Measurements from ENCODE around the gene SSC4D.
"Not testable (repeated sequence)": the region's sequence is repeated elsewhere in the genome, so short reads cannot be mapped to it uniquely, and the experiment has no call there.

Gene SSC4D

DNA sequence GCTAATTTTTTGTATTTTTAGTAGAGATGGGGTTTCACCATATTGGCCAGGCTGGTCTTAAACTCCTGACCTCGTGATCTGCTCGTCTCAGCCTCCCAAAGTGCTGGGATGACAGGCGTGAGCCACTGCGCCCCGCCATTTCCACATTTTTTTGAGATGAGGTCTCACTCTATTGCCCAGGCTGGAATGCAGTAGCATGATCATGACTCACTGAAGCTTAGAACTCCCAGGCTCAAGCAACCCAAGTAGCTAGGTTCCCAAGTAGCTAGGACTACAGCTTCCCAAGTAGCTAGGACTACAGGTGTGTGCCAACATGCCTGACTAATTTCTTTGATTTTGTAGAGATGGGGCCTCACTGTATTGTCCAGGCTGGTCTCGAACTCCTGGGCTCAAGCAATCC is 11.6 kb upstream of the SSC4D start:
- not testable (repeated sequence) for DNase-seq (ENCODE audit: low spot score)

DNA sequence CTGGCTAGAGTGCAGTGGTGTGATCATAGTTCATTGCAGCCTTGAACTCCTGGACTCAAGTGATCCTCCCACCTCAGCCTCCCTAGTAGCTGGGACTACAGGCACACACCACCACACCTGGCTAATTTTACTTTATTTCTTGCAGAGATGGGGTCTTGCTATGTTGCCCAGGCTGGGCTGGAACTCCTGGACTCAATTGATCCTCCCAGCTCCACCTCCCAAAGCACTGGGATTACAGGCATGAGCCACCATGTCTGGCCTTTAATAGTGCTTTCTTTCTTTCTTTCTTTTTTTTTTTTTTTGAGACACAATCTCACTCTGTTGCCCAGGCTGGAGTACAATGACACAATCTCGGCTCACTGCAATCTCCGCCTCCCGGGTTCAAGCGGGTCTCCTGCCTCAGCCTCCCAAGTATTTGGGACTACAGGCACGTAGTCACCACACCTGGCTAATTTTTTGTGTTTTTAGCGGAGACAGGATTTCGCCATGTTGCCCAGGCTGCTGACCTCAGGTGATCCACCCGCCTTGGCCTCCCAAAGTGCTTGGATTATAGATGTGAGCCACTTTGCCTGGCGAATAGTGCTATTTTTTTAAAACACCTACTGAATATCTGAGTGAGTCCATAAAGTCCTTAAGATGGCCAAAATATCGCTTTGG is 8.3 kb upstream of the SSC4D start:
- not testable (repeated sequence) for DNase-seq (ENCODE audit: low spot score)

- DNase-seq (ENCODE audit: low spot score) = no peak
Measured at GRCh38 chr7:76412249-76412648, 2.8 kb upstream of the SSC4D start.

- no peak for DNase-seq (ENCODE audit: low spot score)
Measured at GRCh38 chr7:76411626-76412025, 2.1 kb upstream of the SSC4D start.

DNA sequence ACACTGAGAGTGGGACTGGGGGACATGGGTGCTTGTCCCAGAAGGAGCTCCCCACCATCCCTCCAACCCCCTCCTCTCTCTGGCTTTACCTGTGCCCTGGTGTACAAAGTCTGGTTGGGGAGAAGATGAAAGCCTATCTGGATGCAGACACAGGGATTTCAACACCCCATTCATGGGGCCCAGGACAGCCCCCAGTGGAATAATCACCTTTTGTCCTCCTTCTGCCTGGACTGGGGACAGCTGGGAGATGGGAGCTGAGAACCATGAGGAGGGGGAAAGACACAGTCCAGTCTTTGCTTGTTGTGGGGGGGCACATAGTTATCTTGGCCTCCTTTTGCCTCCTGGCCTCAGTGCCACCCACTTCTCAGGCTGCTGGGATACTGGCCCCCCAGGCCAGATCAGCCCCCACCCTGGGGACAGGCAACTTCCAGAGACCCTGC is 1.4 kb downstream of the SSC4D start:
- no peak for DNase-seq (ENCODE audit: low spot score)

DNA sequence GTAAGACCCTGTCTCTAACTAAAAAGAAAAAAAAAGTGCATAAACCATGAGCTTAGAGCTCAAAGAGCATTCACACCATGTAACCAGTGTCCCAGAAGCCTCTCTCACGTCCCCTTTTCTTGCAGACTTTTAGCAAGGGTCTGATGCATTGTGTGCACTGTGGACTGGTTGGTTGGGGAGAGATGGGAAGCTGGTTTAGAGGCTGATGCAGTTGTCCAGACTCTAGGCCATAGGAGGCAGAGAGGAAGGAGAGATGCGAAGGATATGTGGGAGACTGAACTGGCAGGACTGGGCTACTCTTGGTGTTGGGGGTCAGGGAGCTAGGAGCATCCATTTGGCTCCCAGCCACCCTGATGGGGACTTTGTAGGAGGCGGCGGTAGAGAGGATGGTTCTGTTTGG is 1.8 kb downstream of the SSC4D start:
- DNase-seq (ENCODE audit: low spot score) = no peak

DNA sequence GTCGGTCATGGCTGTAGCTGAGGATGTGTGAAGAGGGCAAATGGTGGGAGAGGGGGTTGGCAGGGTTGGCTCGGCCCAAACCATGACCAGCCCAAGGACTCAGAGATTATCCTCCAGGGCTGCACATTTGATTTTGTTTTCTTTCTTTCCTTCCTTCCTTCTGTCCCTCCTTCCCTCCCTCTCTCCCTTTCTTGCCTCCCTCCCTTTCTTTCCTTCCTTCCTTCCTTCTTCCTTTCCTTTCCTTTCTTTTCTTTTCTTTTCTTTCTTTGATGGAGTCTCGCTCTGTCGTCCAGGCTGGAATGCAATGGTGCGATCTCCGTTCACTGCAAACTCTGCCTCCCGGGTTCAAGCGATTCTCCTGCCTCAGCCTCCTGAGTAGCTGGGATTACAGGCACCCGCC is 3.8 kb downstream of the SSC4D start:
- no peak for DNase-seq (ENCODE audit: low spot score)

DNA sequence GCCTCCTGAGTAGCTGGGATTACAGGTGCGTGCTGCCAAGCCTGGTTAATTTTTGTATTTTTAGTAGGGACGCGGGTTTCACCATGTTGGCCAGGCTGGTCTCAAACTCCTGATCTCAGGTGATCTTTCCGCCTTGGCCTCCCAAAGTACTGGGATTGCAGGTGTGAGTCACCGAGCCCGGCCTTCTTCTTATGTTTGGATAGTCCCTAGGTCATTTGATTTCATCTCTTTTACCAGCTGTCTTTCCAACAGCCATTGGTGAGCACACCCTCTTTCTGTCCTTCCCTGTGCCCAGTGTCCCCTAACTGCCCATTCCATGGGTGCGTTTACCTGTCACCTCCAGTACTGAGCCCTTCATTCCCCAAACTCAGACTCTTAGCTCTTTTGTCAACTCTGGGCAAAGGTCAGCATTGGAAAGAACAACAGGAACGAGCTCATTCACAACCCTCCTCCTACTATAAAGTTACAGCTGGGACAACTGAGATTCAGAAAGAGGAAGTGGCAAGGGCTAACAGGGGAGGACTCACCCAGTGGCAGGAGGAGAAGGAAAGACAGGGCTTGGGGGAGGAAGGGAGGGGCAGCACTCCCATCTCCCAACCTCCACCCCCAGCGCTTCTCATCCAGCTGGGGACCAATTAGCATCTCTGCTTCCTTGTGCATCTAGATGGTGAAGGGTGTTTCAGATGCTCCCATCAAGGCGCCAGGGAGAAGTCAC is 5.6 kb downstream of the SSC4D start:
- DNase-seq (ENCODE audit: low spot score) = no peak

- DNase-seq (ENCODE audit: low spot score) = not testable (repeated sequence)
Measured at GRCh38 chr7:76403097-76403496, 6.4 kb downstream of the SSC4D start.

- no peak for DNase-seq (ENCODE audit: low spot score)
Measured at GRCh38 chr7:76400248-76400647, 9.2 kb downstream of the SSC4D start.

- peak; percentile 88 for DNase-seq (ENCODE audit: low spot score)
Measured at GRCh38 chr7:76397409-76398183, 11.9 kb downstream of the SSC4D start.

DNA sequence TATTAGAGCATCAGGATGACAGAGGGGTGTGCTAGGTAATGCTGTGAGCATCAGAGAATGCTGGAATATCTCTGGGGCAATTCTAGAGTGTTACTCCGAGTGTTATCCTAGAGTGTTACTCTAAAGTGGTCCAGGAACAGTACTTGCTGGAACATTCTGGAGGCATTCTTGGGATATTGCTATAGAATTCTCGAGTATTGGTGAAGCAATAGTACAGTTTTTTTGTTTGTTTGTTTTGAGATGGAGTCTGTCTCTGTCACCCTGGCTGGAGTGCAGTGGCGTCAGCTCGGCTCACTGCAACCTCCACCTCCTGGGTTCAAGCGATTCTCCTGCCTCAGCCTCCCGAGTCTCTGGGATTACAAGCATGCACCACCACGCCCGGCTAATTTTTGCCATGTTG is 12.6 kb downstream of the SSC4D start:
- DNase-seq (ENCODE audit: low spot score) = no peak

GRCh38 chr7:76395965-76396726 is 13.4 kb downstream of the SSC4D start:
- no peak for DNase-seq (ENCODE audit: low spot score)

GRCh38 chr7:76395605-76395964 is 13.9 kb downstream of the SSC4D start:
- not testable (repeated sequence) for DNase-seq (ENCODE audit: low spot score)

GRCh38 chr7:76394957-76395356 is 14.5 kb downstream of the SSC4D start:
- DNase-seq (ENCODE audit: low spot score) = no peak

DNA sequence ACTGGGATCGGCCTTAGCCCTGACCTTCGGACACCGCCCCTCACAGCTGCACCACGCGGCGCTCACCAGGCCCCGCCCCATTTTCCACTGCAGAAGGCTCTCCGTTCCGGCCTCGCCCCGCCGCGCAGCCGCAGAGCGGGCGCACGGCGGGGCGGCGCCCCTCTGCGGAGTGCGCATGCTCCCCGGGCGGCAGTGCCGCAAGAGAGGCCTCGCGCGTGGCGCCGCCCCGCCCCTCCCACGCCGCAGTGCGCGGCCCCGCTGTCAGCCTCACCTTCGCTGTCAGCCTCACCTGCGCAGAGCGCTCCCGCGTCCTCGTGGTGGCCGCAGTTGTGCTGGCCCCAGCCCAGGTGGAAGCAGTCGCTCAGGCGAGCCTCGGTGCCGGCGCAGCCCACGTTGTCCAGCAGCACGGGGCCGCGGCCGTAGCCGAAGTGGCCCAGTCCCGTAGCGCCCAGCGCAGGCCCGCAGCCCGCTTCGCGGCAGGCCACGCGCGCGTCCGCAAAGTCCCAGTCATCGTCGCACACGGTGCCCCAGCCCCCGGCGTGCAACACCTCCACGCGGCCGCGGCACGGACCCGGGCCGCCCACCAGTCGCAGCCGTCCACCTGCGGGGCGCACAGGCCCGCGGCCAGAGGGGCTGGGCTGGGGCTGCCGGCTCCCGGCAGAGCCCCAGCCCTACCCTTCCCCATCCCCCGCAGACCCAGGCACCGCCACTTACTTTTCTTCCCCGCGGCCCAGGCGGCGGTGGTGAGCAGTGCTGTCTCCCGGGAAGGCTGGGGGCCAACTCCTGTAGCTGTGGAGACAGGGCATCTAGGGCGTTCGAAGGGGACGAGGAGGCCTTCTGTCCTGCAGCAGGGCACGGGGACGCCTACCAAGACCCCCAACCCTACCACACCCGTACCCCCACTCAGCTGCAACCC is 16.1 kb downstream of the SSC4D start:
- DNase-seq (ENCODE audit: low spot score) = peak; percentile 98

DNA sequence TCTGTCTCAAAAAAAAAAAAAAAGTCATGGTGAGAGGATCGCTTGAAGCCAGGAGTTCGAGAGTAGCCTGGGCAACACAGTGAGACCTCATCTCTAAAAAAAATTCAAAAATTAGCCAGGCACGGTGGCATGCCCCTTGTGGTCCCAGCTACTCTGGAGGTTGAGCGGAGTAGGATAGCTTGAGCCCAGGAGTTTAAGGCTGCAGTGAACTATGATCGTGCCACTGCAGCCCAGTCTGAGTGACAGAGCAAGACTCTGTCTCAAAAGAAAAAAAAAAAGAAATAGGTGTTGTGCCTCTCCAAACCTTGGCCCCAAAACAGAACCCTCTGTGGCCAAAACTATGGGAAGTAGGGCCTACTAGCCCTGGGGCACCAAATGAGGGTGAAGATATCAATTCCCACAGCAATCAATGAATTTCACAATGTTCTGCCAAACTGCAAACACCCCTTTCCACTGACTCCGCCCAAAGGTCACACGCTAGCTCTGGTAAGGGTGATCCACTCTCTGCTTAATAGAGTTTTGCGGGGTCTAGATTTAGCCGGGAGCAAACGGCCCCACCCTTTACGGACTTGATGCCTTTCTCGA is 16.9 kb downstream of the SSC4D start:
- no peak for DNase-seq (ENCODE audit: low spot score)

DNA sequence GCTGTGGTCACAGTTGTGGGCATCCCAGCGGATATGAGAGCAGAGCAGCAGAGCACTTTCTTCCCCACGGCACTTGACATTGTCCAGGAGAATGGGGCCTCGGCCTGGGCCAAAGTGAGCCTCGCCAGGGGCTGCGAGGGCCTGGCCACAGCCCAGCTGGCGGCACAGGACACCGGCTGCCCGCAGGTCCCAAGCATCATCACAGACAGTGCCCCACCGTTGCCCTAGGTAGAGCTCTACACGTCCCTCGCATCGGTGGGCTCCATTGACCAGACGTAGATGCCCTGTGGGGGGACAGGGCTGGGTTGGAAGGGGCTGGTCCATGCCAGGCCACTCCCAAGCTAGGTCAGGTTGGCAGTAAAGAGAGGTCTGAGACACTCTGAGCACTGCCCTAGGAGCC is 19.4 kb downstream of the SSC4D start:
- DNase-seq (ENCODE audit: low spot score) = no peak

GRCh38 chr7:76387789-76388188 is 21.7 kb downstream of the SSC4D start:
- not testable (repeated sequence) for DNase-seq (ENCODE audit: low spot score)

- no peak for DNase-seq (ENCODE audit: low spot score)
Measured at GRCh38 chr7:76386691-76387260, 22.7 kb downstream of the SSC4D start.
